Loucy (cell line): ENCODE measurements around the gene AGBL4.
"Not testable (repeated sequence)": the region's sequence is repeated elsewhere in the genome, so short reads cannot be mapped to it uniquely, and the experiment has no call there.

Source experiments
- EZH2phosphoT487 ChIP-seq: fragments of 200-600 bp; IDR thresholded peaks from 2 replicates; pipeline ENCODE4 v1.6.1; 2018; ENCODE audit warnings: antibody characterized with exemption, mild to moderate bottlenecking, moderate library complexity, borderline replicate concordance
- TF ChIP-seq, protein P1 (sequence below): fragments of 200-600 bp; sonication (generic); conservative IDR thresholded peaks from 2 replicates; pipeline ENCODE4 v1.5.1; 2014; ENCODE audit warnings: mild to moderate bottlenecking, antibody characterized with exemption, low read length

DNA sequence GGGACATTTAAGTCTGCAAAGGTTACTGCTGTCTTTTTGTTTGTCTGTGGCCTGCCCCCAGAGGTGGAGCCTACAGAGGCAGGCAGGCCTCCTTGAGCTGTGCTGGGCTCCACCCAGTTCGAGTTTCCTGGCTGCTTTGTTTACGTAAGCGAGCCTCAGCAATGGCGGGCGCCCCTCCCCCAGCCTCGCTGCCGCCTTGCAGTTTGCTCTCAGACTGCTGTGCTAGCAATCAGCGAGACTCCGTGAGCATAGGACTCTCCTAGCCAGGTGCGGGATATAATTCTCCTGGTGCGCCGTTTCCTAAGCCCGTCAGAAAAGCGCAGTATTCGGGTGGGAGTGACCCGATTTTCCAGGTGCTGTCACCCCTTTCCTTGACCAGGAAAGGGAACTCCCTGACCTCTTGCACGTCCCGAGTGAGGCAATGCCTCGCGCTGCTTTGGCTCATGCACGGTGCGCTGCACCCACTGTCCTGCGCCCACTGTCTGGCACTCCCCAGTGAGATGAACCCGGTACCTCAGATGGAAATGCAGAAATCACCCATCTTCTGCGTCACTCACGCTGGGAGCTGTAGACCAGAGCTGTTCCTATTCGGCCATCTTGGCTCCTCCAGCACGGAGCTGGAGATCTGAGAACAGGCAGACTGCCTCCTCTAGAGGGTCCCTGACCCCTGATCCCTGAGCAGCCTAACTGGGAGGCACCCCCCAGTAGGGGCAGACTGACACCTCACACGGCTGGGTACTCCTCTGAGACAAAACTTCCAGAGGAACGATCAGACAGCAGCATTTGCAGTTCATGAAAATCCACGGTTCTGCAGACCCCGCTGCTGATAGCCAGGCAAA, 766.3 kb downstream of the AGBL4 start:
- TF ChIP-seq, protein P1, sequence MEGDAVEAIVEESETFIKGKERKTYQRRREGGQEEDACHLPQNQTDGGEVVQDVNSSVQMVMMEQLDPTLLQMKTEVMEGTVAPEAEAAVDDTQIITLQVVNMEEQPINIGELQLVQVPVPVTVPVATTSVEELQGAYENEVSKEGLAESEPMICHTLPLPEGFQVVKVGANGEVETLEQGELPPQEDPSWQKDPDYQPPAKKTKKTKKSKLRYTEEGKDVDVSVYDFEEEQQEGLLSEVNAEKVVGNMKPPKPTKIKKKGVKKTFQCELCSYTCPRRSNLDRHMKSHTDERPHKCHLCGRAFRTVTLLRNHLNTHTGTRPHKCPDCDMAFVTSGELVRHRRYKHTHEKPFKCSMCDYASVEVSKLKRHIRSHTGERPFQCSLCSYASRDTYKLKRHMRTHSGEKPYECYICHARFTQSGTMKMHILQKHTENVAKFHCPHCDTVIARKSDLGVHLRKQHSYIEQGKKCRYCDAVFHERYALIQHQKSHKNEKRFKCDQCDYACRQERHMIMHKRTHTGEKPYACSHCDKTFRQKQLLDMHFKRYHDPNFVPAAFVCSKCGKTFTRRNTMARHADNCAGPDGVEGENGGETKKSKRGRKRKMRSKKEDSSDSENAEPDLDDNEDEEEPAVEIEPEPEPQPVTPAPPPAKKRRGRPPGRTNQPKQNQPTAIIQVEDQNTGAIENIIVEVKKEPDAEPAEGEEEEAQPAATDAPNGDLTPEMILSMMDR: not testable (repeated sequence)
- not testable (repeated sequence) for TF ChIP-seq EZH2phosphoT487
